ENCODE results near the gene SSH2. TPM values are rescaled to one million over a fixed set of nuclear protein-coding genes. Genes with fewer than 3 reads are reported as not detected.

The SSH2 gene
- total and polyA plus RNA-seq, 8 donors, result 23.5 to 85.5 (median 24.1) TPM

DNA sequence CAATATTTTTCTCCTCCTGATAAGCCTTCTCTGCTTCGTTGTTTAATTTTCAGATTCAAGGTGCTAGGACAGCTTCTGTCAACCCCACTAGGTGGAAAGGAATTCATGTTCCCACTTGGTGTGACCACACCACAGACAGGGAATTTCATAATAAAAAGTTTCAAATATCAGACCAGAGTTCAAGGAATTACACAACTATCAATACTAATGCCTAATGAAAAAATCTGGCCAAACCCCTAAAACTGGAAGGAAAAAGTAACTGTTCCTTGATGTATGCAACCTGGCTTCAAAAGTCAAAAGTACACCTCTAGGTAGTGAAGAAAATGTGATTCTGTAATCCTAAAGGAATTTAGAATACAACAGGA lies 219.5 kb downstream of the SSH2 start:
- Histone ChIP-seq H3K4me1 (peaks cover 9 to 96% of the 10 kb centered on the region in 2 donors), H3K27ac (peak overlapping the region; percentile 55 to 96)

DNA sequence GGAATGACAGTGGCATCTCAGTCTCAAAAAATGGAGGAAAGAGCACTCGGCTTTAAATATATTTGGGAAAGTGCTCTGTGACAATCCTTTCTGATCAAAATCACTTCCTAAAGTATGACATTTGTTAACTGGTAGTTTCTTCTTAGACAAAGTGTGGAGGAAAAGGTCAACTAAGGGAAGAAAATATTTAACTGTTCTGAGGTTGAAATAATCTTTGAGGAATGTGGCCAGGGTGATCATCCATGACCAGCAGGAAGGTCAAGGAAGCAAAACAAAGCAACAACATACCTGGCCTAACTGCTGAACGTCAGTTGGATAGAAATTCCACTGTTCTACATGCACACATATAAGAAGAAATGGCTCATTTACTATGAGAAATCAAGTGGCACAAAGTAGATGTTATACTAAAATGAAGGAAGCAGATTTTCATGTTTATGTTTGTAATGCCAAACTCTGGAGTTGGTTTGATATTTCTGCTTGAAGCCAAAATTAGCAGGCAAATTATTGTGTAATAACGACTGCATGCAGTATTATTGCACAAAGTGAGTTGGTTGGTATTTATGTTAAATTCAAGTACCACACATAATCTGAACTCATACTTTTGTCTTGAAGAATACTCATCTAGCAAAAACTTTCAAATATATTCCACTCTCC lies 220.0 kb downstream of the SSH2 start:
- TF ChIP-seq, protein P1, sequence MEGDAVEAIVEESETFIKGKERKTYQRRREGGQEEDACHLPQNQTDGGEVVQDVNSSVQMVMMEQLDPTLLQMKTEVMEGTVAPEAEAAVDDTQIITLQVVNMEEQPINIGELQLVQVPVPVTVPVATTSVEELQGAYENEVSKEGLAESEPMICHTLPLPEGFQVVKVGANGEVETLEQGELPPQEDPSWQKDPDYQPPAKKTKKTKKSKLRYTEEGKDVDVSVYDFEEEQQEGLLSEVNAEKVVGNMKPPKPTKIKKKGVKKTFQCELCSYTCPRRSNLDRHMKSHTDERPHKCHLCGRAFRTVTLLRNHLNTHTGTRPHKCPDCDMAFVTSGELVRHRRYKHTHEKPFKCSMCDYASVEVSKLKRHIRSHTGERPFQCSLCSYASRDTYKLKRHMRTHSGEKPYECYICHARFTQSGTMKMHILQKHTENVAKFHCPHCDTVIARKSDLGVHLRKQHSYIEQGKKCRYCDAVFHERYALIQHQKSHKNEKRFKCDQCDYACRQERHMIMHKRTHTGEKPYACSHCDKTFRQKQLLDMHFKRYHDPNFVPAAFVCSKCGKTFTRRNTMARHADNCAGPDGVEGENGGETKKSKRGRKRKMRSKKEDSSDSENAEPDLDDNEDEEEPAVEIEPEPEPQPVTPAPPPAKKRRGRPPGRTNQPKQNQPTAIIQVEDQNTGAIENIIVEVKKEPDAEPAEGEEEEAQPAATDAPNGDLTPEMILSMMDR (IDR thresholded peaks at IDR 0.05), result no peak
- peaks cover 10 to 96% of the 10 kb centered on the region in 2 donors for H3K4me1 ChIP-seq
- H3K27me3 ChIP-seq, result no peaks in the 10 kb centered on the region
- no peaks in the 10 kb centered on the region for H3K9me3 ChIP-seq
- H3K4me3 ChIP-seq, result no peak overlapping the region
- H3K27ac ChIP-seq, result peak overlapping the region; percentile 55 to 96
- H3K36me3 ChIP-seq, result no peaks in the 10 kb centered on the region
- ATAC-seq, result no peak
- peak in 1 of 4 donors; percentile 56 for DNase-seq
- intact Hi-C loops (cut with DNase I), result no loop called here

More for the DNA sequence above, 219.5 kb downstream of the SSH2 start:
- DNase-seq, result peak in 1 of 4 donors; percentile 30
- H3K27me3 ChIP-seq, result no peaks in the 10 kb centered on the region
- ATAC-seq, result no peak
- intact Hi-C loops (cut with DNase I), result no loop called here
- no peaks in the 10 kb centered on the region for H3K9me3 ChIP-seq
- no peaks in the 10 kb centered on the region for H3K36me3 ChIP-seq
- TF ChIP-seq, protein P1 (IDR thresholded peaks at IDR 0.05), result no peak
- no peak overlapping the region for H3K4me3 ChIP-seq

DNA sequence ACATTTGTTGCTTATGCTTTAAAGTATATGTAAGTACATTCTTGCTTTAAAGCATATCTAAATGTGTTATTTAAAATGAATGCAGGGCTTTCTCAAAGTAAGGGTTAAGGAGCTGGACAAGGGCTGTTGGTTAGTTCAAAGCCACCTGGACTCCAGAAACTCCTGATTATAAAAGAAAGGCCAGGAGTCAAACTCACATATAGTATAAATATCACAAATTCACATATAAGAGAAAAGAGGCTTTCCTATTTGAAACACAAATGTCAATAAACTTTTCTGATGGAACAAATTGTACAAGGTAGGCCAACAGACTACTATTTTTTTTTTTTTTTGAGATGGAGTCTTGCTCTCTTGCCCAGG lies 222.8 kb downstream of the SSH2 start:
- H3K27me3 ChIP-seq, result no peaks in the 10 kb centered on the region
- peaks cover 0 to 10% of the 10 kb centered on the region in 2 donors for H3K36me3 ChIP-seq
- ATAC-seq (no peak), DNase-seq (no peak)
- peaks cover 15 to 91% of the 10 kb centered on the region in 2 donors for H3K4me1 ChIP-seq
- H3K27ac ChIP-seq, result peak overlapping the region; percentile 83 to 96
- no peaks in the 10 kb centered on the region for H3K9me3 ChIP-seq
- intact Hi-C loops (cut with DNase I), result no loop called here
- peak overlapping the region in 1 of 2 donors; percentile 26 for H3K4me3 ChIP-seq
- TF ChIP-seq, protein P1 (IDR thresholded peaks at IDR 0.05), result no peak

DNA sequence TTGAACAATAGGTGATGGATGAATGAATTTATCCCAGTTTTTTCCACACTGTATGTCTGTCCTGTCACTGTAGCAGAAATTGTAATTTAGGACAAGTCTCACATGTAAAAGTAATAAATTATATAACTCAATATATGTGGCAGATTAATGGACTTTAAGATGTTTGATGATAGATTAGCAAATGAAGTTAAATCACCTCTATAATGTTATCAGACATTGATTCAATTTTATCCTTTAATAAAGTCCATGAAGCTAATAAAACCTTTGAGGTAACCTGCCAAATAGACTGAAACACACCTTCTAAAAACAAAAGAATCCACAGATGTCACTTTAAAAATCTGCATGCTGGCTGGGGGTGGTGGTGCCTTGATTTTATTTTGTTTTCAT lies 224.0 kb downstream of the SSH2 start:
- H3K27ac ChIP-seq, result peak overlapping the region; percentile 83 to 96
- H3K4me3 ChIP-seq, result no peak overlapping the region
- DNase-seq (no peak), ATAC-seq (no peak)
- intact Hi-C loops (cut with DNase I), result no loop called here
- peaks cover 15 to 80% of the 10 kb centered on the region in 2 donors for H3K4me1 ChIP-seq
- no peaks in the 10 kb centered on the region for H3K27me3 ChIP-seq
- no peaks in the 10 kb centered on the region for H3K9me3 ChIP-seq
- TF ChIP-seq, protein P1 (IDR thresholded peaks at IDR 0.05), result no peak
- H3K36me3 ChIP-seq, result peaks cover 0 to 22% of the 10 kb centered on the region in 2 donors

DNA sequence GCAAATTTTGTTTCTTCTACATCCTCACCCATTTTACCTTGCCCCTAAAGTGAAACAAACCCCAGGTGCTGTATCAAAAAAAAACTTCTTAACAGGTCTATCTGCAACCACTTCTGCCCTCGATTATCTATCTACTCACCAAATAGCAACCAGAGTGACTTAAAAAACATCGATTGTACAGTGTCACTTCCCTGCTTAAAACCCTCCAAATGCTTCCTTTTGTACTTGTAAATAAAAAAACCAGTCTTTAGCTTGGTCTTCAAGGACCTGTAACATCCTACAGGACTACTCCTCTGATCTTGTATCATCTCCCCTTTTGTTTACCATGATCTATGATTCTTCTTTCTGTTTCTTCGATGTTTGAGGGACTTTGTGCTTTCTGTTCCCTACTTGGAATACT lies 224.6 kb downstream of the SSH2 start:
- intact Hi-C loops (cut with DNase I), result no loop called here
- Histone ChIP-seq H3K27me3 (no peaks in the 10 kb centered on the region), H3K27ac (peak overlapping the region; percentile 83 to 96), H3K36me3 (peaks cover 0 to 29% of the 10 kb centered on the region in 2 donors), H3K9me3 (no peaks in the 10 kb centered on the region), H3K4me3 (no peak overlapping the region), H3K4me1 (peaks cover 15 to 80% of the 10 kb centered on the region in 2 donors)
- DNase-seq, result no peak
- ATAC-seq, result no peak
- TF ChIP-seq, protein P1 (IDR thresholded peaks at IDR 0.05), result no peak
